Liver (tissue), 9 donors: ENCODE measurements around the gene HGFAC. TPM values are rescaled to one million over a fixed set of nuclear protein-coding genes. Genes with fewer than 3 reads are reported as not detected.

Experiments
- DNase-seq: peaks from one replicate; pipeline ENCODE4 v3.0.0-alpha.2; 2017; ENCODE audit warnings: low spot score
- H3K27ac ChIP-seq, 2 donors: one replicate each; pipeline ENCODE4 v1.7.0; 2013; ENCODE audit warnings: inconsistent platforms in 2 of 2, low read length in 2 of 2, control low read depth in 1 of 2, low read depth in 1 of 2, mild to moderate bottlenecking in 1 of 2
- H3K27me3 ChIP-seq, 4 donors: one replicate each; pipeline versions ENCODE4 v1.6.1 to v1.7.0; 2013; ENCODE audit warnings: low read length in 3 of 4, inconsistent platforms in 1 of 4, mild to moderate bottlenecking in 1 of 4, moderate library complexity in 1 of 4; ENCODE audit not compliant: control insufficient read depth in 4 of 4, insufficient read depth in 4 of 4
- H3K36me3 ChIP-seq, 4 donors: one replicate each; pipeline versions ENCODE4 v1.6.1 to v1.7.0; 2013; ENCODE audit warnings: low read length in 3 of 4, mild to moderate bottlenecking in 3 of 4, low read depth in 1 of 4, moderate library complexity in 1 of 4; ENCODE audit not compliant: control insufficient read depth in 4 of 4, insufficient read depth in 3 of 4
- H3K4me1 ChIP-seq, 4 donors: one replicate each; pipeline versions ENCODE4 v1.6.1 to v1.7.0; 2013; ENCODE audit warnings: low read length in 3 of 4, mild to moderate bottlenecking in 3 of 4, moderate library complexity in 1 of 4; ENCODE audit not compliant: control insufficient read depth in 4 of 4, insufficient read depth in 4 of 4
- H3K4me3 ChIP-seq, 3 donors: one replicate each; pipeline versions ENCODE4 v1.6.1 to v1.7.0; 2013; ENCODE audit warnings: low read length in 3 of 3, control low read depth in 1 of 3, low read depth in 1 of 3, mild to moderate bottlenecking in 1 of 3
- H3K9ac ChIP-seq, 2 donors: one replicate each; pipeline ENCODE4 v1.7.0; 2013; ENCODE audit warnings: low read length in 2 of 2, mild to moderate bottlenecking in 2 of 2, moderate library complexity in 2 of 2, control low read depth in 1 of 2, low read depth in 1 of 2
- H3K9me3 ChIP-seq, 4 donors: one replicate each; pipeline versions ENCODE4 v1.6.1 to v1.7.0; 2013; ENCODE audit warnings: low read length in 3 of 4; ENCODE audit not compliant: control insufficient read depth in 4 of 4
- ATF3 ChIP-seq: IDR thresholded peaks from 2 replicates; pipeline ENCODE4 v1.6.1; 2016; ENCODE audit warnings: antibody characterized with exemption
- EGR1 ChIP-seq, 2 donors: IDR thresholded peaks; 2 replicates each; pipeline ENCODE4 v1.6.1; 2016 to 2018; ENCODE audit warnings: antibody characterized with exemption in 2 of 2, low read depth in 2 of 2
- FOXA1 ChIP-seq: IDR thresholded peaks from 2 replicates; pipeline ENCODE4 v1.6.1; 2016; ENCODE audit warnings: antibody characterized with exemption
- FOXA2 ChIP-seq: IDR thresholded peaks from 2 replicates; pipeline ENCODE4 v1.6.1; 2016; ENCODE audit warnings: antibody characterized with exemption
- GABPA ChIP-seq, 2 donors: IDR thresholded peaks in 1 of 2; conservative IDR thresholded peaks in 1 of 2; 2 replicates each; pipeline ENCODE4 v1.6.1; 2016; ENCODE audit warnings: antibody characterized with exemption in 2 of 2, mild to moderate bottlenecking in 1 of 2, moderate library complexity in 1 of 2
- HNF4A ChIP-seq, 2 donors: conservative IDR thresholded peaks; 2 replicates each; pipeline ENCODE4 v1.6.1; 2016; ENCODE audit warnings: antibody characterized with exemption in 2 of 2, mild to moderate bottlenecking in 2 of 2
- HNF4G ChIP-seq: IDR thresholded peaks from 2 replicates; pipeline ENCODE4 v1.6.1; 2016; ENCODE audit warnings: antibody characterized with exemption
- JUND ChIP-seq, 2 donors: IDR thresholded peaks; 2 replicates each; pipeline ENCODE4 v1.6.1; 2016; ENCODE audit warnings: antibody characterized with exemption in 2 of 2
- MAX ChIP-seq: IDR thresholded peaks from 2 replicates; pipeline ENCODE4 v1.6.1; 2016; ENCODE audit warnings: antibody characterized with exemption
- NR2F2 ChIP-seq: IDR thresholded peaks from 2 replicates; pipeline ENCODE4 v1.6.1; 2016; ENCODE audit warnings: antibody characterized with exemption
- RAD21 ChIP-seq, 2 donors: IDR thresholded peaks; 2 replicates each; pipeline ENCODE4 v1.6.1; 2016; ENCODE audit warnings: antibody characterized with exemption in 2 of 2, mild to moderate bottlenecking in 2 of 2
- REST ChIP-seq: IDR thresholded peaks from 2 replicates; pipeline ENCODE4 v1.6.1; 2016; ENCODE audit warnings: antibody characterized with exemption, mild to moderate bottlenecking
- RXRA ChIP-seq, 2 donors: IDR thresholded peaks; 2 replicates each; pipeline ENCODE4 v1.6.1; 2017 to 2018; ENCODE audit warnings: antibody characterized with exemption in 2 of 2, mild to moderate bottlenecking in 1 of 2
- SP1 ChIP-seq: IDR thresholded peaks from 2 replicates; pipeline ENCODE4 v1.6.1; 2018; ENCODE audit warnings: antibody characterized with exemption, mild to moderate bottlenecking
- TAF1 ChIP-seq: conservative IDR thresholded peaks from 2 replicates; pipeline ENCODE4 v1.6.1; 2016; ENCODE audit warnings: antibody characterized with exemption, mild to moderate bottlenecking
- YY1 ChIP-seq: IDR thresholded peaks from 2 replicates; pipeline ENCODE4 v1.6.1; 2016; ENCODE audit warnings: antibody characterized with exemption, mild to moderate bottlenecking
- WGBS: extraction: QIAGEN DNeasy Blood & Tissue Kit; methylation state at CpG from one replicate; pipeline ENCODE4 v1.1.7; 2013; 5-methylcytosine and 5-hydroxymethylcytosine counted together
- polyA plus RNA-seq, 2 donors: library from polyadenylated mRNA; stranded (reverse) in 1 of 2; unstranded in 1 of 2; fragments of 200-250 nt in 1 of 2; fragments of >200 nt in 1 of 2; fragmentation: Nextera tagmentation in 1 of 2; extraction: Ambion mirVana in 1 of 2; gene quantifications; one replicate each; pipeline versions ENCODE4 v1.2.1 to v1.2.3, GENCODE V29; 2013 to 2015
- total RNA-seq, 2 donors: library from RNA; depleted of rRNA; stranded (reverse); fragments of >200 nt; gene quantifications; one replicate each; pipeline ENCODE4 v1.2.3, GENCODE V29; 2014
- TF ChIP-seq, protein P1 (sequence below): fragments of 150-350 bp; IDR thresholded peaks from 2 replicates; pipeline ENCODE4 v1.5.1; 2017; ENCODE audit warnings: improper control_type of control experiment, low read depth, low read length; ENCODE audit not compliant: missing input control
- TF ChIP-seq, protein P2 (sequence below): IDR thresholded peaks from 2 replicates; pipeline ENCODE4 v1.6.1; 2016; ENCODE audit warnings: antibody characterized with exemption
- donor health status: healthy.
- donor health status: healthy.
- donor health status: healthy.
- donor health status: healthy.
- donor health status: healthy.

Gene HGFAC
- total and polyA plus RNA-seq, 4 donors: 23.3 to 133 (median 82.7) TPM

DNA sequence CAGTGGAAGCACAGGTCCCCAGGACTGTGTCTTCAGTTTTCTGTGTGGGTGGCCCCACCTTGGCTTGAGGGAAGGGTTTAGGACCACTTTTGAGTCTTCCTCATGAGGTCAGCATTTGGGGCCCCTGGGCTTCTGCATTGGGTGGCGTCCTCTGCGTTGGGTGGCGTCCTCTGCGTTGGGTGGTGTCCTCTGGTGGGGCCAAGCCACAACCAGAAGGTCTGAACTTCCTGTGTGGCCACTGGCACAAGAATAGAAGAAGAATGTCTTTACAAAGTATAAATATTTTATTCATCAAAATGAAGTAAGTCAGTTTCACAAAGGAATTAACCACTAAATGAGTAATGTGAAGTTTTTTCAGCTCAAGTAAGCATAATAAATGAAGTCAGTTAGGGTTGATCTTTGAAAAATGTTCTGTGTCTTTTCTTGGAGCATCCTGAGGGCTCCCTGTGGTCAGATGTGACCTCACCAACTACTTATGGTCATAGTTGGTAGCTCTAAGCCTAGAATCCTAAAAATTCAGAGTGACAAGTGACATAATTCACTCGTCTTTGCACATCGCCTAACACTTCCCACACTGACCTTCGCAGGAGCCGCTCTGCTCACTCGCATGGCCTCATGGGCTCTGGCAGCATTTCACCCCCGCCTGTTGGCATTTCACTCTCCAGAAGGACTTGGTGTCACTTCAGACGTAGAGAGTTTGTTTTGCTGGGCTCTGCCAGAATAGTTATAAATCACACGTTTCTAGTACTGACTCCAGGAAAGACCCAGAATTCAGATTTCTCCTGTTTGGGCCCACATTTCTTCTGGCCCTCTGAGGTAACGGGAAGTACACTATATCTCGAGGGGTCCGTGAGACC lies 39.0 kb upstream of the HGFAC start:
- no peaks in the 10 kb centered on the region for H3K9me3 ChIP-seq
- no peaks in the 10 kb centered on the region for H3K27me3 ChIP-seq
- no peak for DNase-seq
- no peak overlapping the region for H3K9ac ChIP-seq
- TF ChIP-seq EGR1 (IDR thresholded peaks at IDR 0.05; ENCODE audit: low read depth in 2 of 2) (no peak), FOXA1 (no peak), RXRA (IDR thresholded peaks at IDR 0.05) (no peak), NR2F2 (no peak), TAF1 (no peak), FOXA2 (no peak), ATF3 (no peak), GABPA (IDR thresholded peaks at IDR 0.05 in 1 of 2, conservative IDR thresholded peaks at IDR 0.05 in 1 of 2) (no peak), MAX (no peak), HNF4G (no peak), REST (no peak), HNF4A (conservative IDR thresholded peaks at IDR 0.05) (no peak), SP1 (no peak), YY1 (no peak), JUND (IDR thresholded peaks at IDR 0.05) (no peak), RAD21 (IDR thresholded peaks at IDR 0.05) (no peak)
- TF ChIP-seq, protein P1, sequence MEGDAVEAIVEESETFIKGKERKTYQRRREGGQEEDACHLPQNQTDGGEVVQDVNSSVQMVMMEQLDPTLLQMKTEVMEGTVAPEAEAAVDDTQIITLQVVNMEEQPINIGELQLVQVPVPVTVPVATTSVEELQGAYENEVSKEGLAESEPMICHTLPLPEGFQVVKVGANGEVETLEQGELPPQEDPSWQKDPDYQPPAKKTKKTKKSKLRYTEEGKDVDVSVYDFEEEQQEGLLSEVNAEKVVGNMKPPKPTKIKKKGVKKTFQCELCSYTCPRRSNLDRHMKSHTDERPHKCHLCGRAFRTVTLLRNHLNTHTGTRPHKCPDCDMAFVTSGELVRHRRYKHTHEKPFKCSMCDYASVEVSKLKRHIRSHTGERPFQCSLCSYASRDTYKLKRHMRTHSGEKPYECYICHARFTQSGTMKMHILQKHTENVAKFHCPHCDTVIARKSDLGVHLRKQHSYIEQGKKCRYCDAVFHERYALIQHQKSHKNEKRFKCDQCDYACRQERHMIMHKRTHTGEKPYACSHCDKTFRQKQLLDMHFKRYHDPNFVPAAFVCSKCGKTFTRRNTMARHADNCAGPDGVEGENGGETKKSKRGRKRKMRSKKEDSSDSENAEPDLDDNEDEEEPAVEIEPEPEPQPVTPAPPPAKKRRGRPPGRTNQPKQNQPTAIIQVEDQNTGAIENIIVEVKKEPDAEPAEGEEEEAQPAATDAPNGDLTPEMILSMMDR: no peak
- TF ChIP-seq, protein P2, sequence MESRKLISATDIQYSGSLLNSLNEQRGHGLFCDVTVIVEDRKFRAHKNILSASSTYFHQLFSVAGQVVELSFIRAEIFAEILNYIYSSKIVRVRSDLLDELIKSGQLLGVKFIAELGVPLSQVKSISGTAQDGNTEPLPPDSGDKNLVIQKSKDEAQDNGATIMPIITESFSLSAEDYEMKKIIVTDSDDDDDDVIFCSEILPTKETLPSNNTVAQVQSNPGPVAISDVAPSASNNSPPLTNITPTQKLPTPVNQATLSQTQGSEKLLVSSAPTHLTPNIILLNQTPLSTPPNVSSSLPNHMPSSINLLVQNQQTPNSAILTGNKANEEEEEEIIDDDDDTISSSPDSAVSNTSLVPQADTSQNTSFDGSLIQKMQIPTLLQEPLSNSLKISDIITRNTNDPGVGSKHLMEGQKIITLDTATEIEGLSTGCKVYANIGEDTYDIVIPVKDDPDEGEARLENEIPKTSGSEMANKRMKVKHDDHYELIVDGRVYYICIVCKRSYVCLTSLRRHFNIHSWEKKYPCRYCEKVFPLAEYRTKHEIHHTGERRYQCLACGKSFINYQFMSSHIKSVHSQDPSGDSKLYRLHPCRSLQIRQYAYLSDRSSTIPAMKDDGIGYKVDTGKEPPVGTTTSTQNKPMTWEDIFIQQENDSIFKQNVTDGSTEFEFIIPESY: no peak
- no peak overlapping the region for H3K27ac ChIP-seq
- no peaks in the 10 kb centered on the region for H3K36me3 ChIP-seq
- 92% methylated on average over 15 of the region's 15 CpGs for WGBS
- no peak overlapping the region for H3K4me3 ChIP-seq
- H3K4me1 ChIP-seq: peaks cover 6 to 17% (median 15%) of the 10 kb centered on the region in 4 donors
